Measurements from ENCODE around the gene BDNF.
"Not testable (repeated sequence)": the region's sequence is repeated elsewhere in the genome, so short reads cannot be mapped to it uniquely, and the experiment has no call there.

- TF ChIP-seq CTCF (conservative IDR thresholded peaks at IDR 0.05): 0 out of 2 replicates have a peak, but pooled peaks have one; percentile 17
- TF ChIP-seq EZH2 (IDR thresholded peaks at IDR 0.05; ENCODE audit: low read depth): not testable (repeated sequence)
Measured at GRCh38 chr11:27665508-27666101, 34.6 kb downstream of the BDNF start.

All from PC-9 (cell line).